Calu3 (cell line): ENCODE results near the gene CNGA2. TPM values are rescaled to one million over a fixed set of nuclear protein-coding genes. Genes with fewer than 3 reads are reported as not detected.

Source experiments
- BruUV-seq: library from RNA; stranded (reverse); fragments of 400-500 nt; replicated peaks from 2 replicates; lab custom pipeline; 2021; lab: Mats Ljungman, UMichigan
- CTCF ChIA-PET: fragments of 300-600 bp; sonication (Branson Sonifier 250); formaldehyde crosslinking; loops from one replicate; lab custom pipeline; 2022; ENCODE audit warnings: antibody characterized with exemption; lab: Charles Lee
- DNase-seq: peaks from one replicate; pipeline ENCODE4 v3.0.0; 2022
- H3K27ac Mint-ChIP-seq: one replicate; pipeline ENCODE4 v1.8.0; 2022; ENCODE audit warnings: mixed read lengths; ENCODE audit not compliant: unreplicated experiment
- H3K27me3 Mint-ChIP-seq: one replicate; pipeline ENCODE4 v1.8.0; 2022; ENCODE audit warnings: mixed read lengths; ENCODE audit not compliant: unreplicated experiment
- H3K36me3 Mint-ChIP-seq: one replicate; pipeline ENCODE4 v1.8.0; 2022; ENCODE audit warnings: mild to moderate bottlenecking, moderate library complexity, mixed read lengths; ENCODE audit not compliant: insufficient read depth, unreplicated experiment
- H3K4me1 Mint-ChIP-seq: one replicate; pipeline ENCODE4 v1.8.0; 2022; ENCODE audit warnings: mild to moderate bottlenecking, low read depth, mixed read lengths; ENCODE audit not compliant: unreplicated experiment
- H3K4me3 Mint-ChIP-seq: one replicate; pipeline ENCODE4 v1.8.0; 2022; ENCODE audit warnings: mild to moderate bottlenecking, low read depth, moderate library complexity, mixed read lengths; ENCODE audit not compliant: unreplicated experiment
- H3K9me3 Mint-ChIP-seq: one replicate; pipeline ENCODE4 v1.8.0; 2022; ENCODE audit warnings: low read depth, mixed read lengths; ENCODE audit not compliant: unreplicated experiment
- CTCF ChIP-seq: fragments of 200-600 bp; IDR thresholded peaks from one replicate; pipeline ENCODE4 v1.8.0; 2022; ENCODE audit warnings: antibody characterized with exemption; ENCODE audit not compliant: unreplicated experiment
- intact Hi-C: fragments of 100-400 bp; cut with micrococcal nuclease; formaldehyde crosslinking; loops from one replicate; pipeline ENCODE4 v1.10.0; 2022; ENCODE audit not compliant: unreplicated experiment
- total RNA-seq: library from RNA; stranded (reverse); gene quantifications from 2 replicates; pipeline ENCODE4 v1.2.3, GENCODE V29; 2022

The CNGA2 gene
- total RNA-seq, 1 experiment from 2014 or later, result not detected

DNA sequence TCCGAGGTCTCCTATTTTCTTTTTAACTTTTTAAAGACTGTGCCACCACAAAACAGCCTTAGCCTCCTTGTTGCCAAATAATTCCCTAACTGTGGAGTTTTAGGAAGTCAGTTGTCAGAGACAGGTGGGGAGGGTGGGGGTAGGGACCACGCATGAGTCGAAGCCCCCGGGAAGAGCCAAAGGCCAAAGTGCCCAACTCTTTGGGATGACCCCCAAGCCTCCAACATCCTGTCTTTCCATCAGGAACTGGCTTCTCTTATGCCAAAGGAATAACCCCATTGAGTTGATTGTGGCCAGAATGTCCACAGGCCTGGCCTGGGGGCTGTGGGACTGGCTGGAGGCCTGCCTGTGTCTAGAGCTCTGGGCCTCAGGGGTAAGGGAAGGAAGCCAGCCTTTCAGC lies 33.5 kb upstream of the CNGA2 start:
- no peak for TF ChIP-seq CTCF
- no TSS peak for BruUV-seq
- no peak overlapping the region for H3K4me3 Mint-ChIP-seq
- CTCF ChIA-PET, result no interaction called here
- peaks cover 52% of the 10 kb centered on the region for H3K27me3 Mint-ChIP-seq
- H3K4me1 Mint-ChIP-seq, result no peaks in the 10 kb centered on the region
- no peaks in the 10 kb centered on the region for H3K36me3 Mint-ChIP-seq
- intact Hi-C loops, result no loop called here
- no peak for DNase-seq
- no peaks in the 10 kb centered on the region for H3K9me3 Mint-ChIP-seq
- H3K27ac Mint-ChIP-seq, result no peak overlapping the region

DNA sequence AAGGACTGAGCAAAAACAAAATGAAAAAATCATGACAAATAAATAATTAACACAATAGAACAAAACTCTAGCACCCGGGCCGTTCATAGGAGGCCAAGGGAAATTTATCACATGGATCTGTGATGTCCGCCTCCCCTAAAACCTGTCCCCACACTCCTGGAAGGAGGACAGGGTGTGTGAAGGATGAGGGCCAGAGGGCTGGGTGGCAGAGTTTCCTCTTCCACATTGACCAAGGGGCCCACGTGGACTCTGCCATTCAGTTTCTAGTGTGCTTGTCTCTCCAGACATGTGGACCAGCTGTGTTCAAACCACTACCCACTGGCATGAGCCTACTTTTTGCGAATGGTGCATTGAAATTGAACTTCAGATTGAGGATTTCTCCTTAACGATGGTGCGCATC lies 33.0 kb upstream of the CNGA2 start:
- no peak overlapping the region for H3K4me3 Mint-ChIP-seq
- TF ChIP-seq CTCF, result no peak
- no peak for DNase-seq
- CTCF ChIA-PET, result no interaction called here
- H3K36me3 Mint-ChIP-seq, result no peaks in the 10 kb centered on the region
- BruUV-seq, result no TSS peak
- no peak overlapping the region for H3K27ac Mint-ChIP-seq
- no peaks in the 10 kb centered on the region for H3K9me3 Mint-ChIP-seq
- intact Hi-C loops, result no loop called here
- peaks cover 47% of the 10 kb centered on the region for H3K27me3 Mint-ChIP-seq
- no peaks in the 10 kb centered on the region for H3K4me1 Mint-ChIP-seq

GRCh38 chrX:151702026-151702714 lies 32.4 kb upstream of the CNGA2 start:
- intact Hi-C loops, result no loop called here
- H3K9me3 Mint-ChIP-seq, result no peaks in the 10 kb centered on the region
- TF ChIP-seq CTCF, result no peak
- H3K27me3 Mint-ChIP-seq, result peaks cover 41% of the 10 kb centered on the region
- H3K4me3 Mint-ChIP-seq, result no peak overlapping the region
- CTCF ChIA-PET, result no interaction called here
- DNase-seq, result no peak
- no peaks in the 10 kb centered on the region for H3K36me3 Mint-ChIP-seq
- H3K27ac Mint-ChIP-seq, result no peak overlapping the region
- H3K4me1 Mint-ChIP-seq, result no peaks in the 10 kb centered on the region
- no TSS peak for BruUV-seq

DNA sequence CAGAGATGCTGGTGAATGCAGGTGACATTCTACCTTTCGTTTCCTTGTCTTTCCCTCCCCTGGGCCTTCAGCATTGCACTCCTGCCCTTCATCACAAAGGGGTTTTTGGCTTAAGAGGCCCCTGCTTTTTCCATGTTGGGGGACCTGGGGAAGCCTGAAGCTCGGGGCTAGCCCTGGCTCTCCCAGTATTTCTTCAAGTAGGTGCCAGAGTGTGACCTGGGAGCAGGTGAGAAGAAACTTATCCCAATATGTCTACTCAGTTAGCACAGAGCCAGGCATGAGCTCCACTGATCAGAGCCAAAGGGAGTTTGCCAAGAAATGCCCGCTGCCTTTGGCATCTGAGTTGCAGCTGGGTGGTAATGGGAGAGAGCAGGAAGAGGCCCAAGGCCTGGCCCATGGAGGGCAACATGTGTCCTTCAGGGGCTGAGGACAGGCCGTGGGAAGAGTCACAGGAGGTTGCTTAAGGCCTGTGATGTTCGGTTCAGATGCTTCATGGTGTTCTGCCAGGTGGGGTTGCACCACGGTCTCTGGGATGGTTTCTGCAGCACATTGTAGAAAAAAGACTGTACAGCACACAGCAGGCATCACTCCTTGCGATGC lies 31.7 kb upstream of the CNGA2 start:
- Mint-ChIP-seq H3K36me3 (no peaks in the 10 kb centered on the region), H3K9me3 (no peaks in the 10 kb centered on the region), H3K4me3 (no peak overlapping the region), H3K4me1 (no peaks in the 10 kb centered on the region), H3K27ac (no peak overlapping the region), H3K27me3 (peaks cover 34% of the 10 kb centered on the region)
- BruUV-seq, result no TSS peak
- TF ChIP-seq CTCF, result no peak
- intact Hi-C loops, result no loop called here
- CTCF ChIA-PET, result no interaction called here
- no peak for DNase-seq
